ENCODE measurements around the gene TTC36. TPM values are rescaled to one million over a fixed set of nuclear protein-coding genes. Genes with fewer than 3 reads are reported as not detected.

Gene TTC36
- polyA plus RNA-seq, 1 donor from 2014 or later = 4.3 TPM

DNA sequence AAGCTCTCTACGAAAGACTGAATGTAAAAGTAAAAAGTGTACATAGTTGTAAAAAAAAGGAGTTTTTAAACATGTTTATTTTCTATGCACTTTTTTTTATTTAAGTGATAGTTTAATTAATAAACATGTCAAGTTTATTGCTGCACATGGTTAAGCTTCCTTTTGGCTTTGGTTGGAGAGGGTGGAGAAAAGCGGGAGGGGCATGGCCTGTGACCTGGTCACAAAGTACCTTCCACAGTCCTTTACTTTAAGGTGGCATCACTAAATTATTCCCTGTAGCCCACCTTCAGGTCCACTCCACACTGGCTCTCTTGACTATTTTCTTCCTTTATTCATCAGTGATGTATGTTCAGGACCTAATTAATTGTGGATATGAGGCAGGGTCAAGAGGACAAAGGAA, 586 bp upstream of the TTC36 start:
- Histone ChIP-seq H3K27ac (ENCODE audit: low read length) (no peak overlapping the region), H3K9me2 (ENCODE audit: insufficient read depth, low read length) (no peaks in the 10 kb centered on the region), H2AFZ (ENCODE audit: low read depth, low read length) (no peak overlapping the region), H4K20me1 (ENCODE audit: insufficient read depth) (no peaks in the 10 kb centered on the region), H3K4me2 (ENCODE audit: low read length) (no peak overlapping the region), H3K4me3 (ENCODE audit: low read length) (no peak overlapping the region), H3K9ac (ENCODE audit: low read length) (no peak overlapping the region), H3K27me3 (ENCODE audit: insufficient read depth, low read depth, low read length) (no peaks in the 10 kb centered on the region), H3K9me3 (ENCODE audit: low read length) (no peaks in the 10 kb centered on the region), H3K36me3 (ENCODE audit: insufficient read depth, low read length) (peaks cover 5% of the 10 kb centered on the region), H3K79me2 (replicated peaks; ENCODE audit: insufficient read depth, low read length) (peaks cover 12% of the 10 kb centered on the region), H3F3A (ENCODE audit: insufficient read depth, low read length, poor library complexity, severe bottlenecking) (no peaks in the 10 kb centered on the region)
- TF ChIP-seq EP300 (conservative IDR thresholded peaks at IDR 0.05; ENCODE audit: poor library complexity, severe bottlenecking) (no peak), SMC3 (conservative IDR thresholded peaks at IDR 0.05; ENCODE audit: poor library complexity) (no peak), EZH2 (IDR thresholded peaks at IDR 0.05; ENCODE audit: borderline replicate concordance, insufficient read depth, low read length, poor library complexity, severe bottlenecking) (no peak), RAD21 (conservative IDR thresholded peaks at IDR 0.05) (no peak), TAF1 (IDR thresholded peaks at IDR 0.05; ENCODE audit: low read depth) (no peak), POLR2AphosphoS5 (IDR thresholded peaks at IDR 0.05) (no peak), MXI1 (conservative IDR thresholded peaks at IDR 0.05; ENCODE audit: poor library complexity, severe bottlenecking) (no peak)
- TF ChIP-seq, protein P1, sequence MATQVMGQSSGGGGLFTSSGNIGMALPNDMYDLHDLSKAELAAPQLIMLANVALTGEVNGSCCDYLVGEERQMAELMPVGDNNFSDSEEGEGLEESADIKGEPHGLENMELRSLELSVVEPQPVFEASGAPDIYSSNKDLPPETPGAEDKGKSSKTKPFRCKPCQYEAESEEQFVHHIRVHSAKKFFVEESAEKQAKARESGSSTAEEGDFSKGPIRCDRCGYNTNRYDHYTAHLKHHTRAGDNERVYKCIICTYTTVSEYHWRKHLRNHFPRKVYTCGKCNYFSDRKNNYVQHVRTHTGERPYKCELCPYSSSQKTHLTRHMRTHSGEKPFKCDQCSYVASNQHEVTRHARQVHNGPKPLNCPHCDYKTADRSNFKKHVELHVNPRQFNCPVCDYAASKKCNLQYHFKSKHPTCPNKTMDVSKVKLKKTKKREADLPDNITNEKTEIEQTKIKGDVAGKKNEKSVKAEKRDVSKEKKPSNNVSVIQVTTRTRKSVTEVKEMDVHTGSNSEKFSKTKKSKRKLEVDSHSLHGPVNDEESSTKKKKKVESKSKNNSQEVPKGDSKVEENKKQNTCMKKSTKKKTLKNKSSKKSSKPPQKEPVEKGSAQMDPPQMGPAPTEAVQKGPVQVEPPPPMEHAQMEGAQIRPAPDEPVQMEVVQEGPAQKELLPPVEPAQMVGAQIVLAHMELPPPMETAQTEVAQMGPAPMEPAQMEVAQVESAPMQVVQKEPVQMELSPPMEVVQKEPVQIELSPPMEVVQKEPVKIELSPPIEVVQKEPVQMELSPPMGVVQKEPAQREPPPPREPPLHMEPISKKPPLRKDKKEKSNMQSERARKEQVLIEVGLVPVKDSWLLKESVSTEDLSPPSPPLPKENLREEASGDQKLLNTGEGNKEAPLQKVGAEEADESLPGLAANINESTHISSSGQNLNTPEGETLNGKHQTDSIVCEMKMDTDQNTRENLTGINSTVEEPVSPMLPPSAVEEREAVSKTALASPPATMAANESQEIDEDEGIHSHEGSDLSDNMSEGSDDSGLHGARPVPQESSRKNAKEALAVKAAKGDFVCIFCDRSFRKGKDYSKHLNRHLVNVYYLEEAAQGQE (IDR thresholded peaks at IDR 0.05; ENCODE audit: borderline replicate concordance) = no peak
- TF ChIP-seq, protein P2, sequence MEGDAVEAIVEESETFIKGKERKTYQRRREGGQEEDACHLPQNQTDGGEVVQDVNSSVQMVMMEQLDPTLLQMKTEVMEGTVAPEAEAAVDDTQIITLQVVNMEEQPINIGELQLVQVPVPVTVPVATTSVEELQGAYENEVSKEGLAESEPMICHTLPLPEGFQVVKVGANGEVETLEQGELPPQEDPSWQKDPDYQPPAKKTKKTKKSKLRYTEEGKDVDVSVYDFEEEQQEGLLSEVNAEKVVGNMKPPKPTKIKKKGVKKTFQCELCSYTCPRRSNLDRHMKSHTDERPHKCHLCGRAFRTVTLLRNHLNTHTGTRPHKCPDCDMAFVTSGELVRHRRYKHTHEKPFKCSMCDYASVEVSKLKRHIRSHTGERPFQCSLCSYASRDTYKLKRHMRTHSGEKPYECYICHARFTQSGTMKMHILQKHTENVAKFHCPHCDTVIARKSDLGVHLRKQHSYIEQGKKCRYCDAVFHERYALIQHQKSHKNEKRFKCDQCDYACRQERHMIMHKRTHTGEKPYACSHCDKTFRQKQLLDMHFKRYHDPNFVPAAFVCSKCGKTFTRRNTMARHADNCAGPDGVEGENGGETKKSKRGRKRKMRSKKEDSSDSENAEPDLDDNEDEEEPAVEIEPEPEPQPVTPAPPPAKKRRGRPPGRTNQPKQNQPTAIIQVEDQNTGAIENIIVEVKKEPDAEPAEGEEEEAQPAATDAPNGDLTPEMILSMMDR (IDR thresholded peaks at IDR 0.05; ENCODE audit: poor library complexity, severe bottlenecking) = no peak

DNA sequence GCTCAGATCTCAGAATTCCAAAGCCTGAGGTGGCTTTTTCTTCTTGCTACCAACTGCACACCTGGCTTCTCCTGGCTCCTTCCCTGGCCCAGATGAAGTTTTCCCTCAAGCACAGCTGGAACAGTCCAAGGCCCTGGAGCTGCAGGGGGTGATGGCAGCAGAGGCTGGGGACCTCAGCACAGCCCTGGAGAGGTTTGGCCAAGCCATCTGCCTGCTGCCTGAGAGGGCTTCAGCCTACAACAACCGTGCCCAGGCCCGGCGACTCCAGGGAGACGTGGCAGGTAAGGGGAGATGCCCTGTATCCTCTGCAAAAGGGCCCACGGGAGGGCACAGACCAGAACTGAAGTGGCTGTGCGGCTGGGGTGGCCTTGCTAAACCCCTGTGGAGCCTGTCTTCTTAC, 1.2 kb downstream of the TTC36 start:
- Histone ChIP-seq H3K4me3 (ENCODE audit: low read length) (no peak overlapping the region), H3K9me3 (ENCODE audit: low read length) (no peaks in the 10 kb centered on the region), H3K9me2 (ENCODE audit: insufficient read depth, low read length) (no peaks in the 10 kb centered on the region), H3K27ac (ENCODE audit: low read length) (no peak overlapping the region), H2AFZ (ENCODE audit: low read depth, low read length) (no peak overlapping the region), H3K79me2 (replicated peaks; ENCODE audit: insufficient read depth, low read length) (peaks cover 24% of the 10 kb centered on the region), H3F3A (ENCODE audit: insufficient read depth, low read length, poor library complexity, severe bottlenecking) (no peaks in the 10 kb centered on the region), H3K27me3 (ENCODE audit: insufficient read depth, low read depth, low read length) (no peaks in the 10 kb centered on the region), H3K36me3 (ENCODE audit: insufficient read depth, low read length) (no peaks in the 10 kb centered on the region), H3K4me2 (ENCODE audit: low read length) (no peak overlapping the region), H3K9ac (ENCODE audit: low read length) (no peak overlapping the region), H4K20me1 (ENCODE audit: insufficient read depth) (no peaks in the 10 kb centered on the region)
- TF ChIP-seq TAF1 (IDR thresholded peaks at IDR 0.05; ENCODE audit: low read depth) (no peak), SMC3 (conservative IDR thresholded peaks at IDR 0.05; ENCODE audit: poor library complexity) (no peak), EZH2 (IDR thresholded peaks at IDR 0.05; ENCODE audit: borderline replicate concordance, insufficient read depth, low read length, poor library complexity, severe bottlenecking) (no peak)
- TF ChIP-seq, protein P2 (IDR thresholded peaks at IDR 0.05; ENCODE audit: poor library complexity, severe bottlenecking) = no peak
